ENCODE results near the gene MXRA7.
A peak's percentile ranks its signal among the peaks of the same experiment; 100 is the strongest.

Gene MXRA7

DNA sequence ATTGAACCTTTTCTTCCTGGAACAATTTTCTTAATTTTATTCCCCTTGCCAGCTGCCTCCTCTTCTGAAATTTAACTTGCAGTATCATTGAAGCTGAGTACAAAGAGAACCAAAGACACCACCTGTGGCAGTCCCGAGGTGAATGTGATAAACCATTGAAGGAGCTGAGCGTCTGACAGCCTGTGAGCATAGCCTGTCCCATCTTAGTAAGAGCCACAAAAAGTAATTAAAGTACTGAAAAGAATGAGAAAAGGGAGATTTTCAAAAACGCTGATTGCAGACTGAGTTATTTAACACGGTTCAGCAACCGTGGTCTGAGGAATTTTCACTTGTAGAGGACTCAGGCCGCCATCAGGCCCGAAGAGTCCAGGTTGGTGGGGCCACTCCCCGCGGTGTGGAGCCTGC is 40.0 kb downstream of the MXRA7 start:
- peaks cover 36% of the 10 kb centered on the region for H3K4me1 ChIP-seq (ENCODE audit: control insufficient read depth, insufficient read depth, low read length)
- H3K36me3 ChIP-seq (ENCODE audit: control insufficient read depth in 2 of 2, insufficient read depth in 1 of 2, low read length in 2 of 2) = peaks cover 0 to 5% of the 10 kb centered on the region in 2 experiments; a peak in 1 of 3 replicates
- ChIA-PET POLR2A (interaction anchor here (0.6 to 2.4 kb wide), 22 partner anchors 8 to 470 kb away, joined by 3 to 16 read pairs (median 6); partner anchors contain the start of genes JMJD6, METTL23, MFSD11 and MXRA7), CTCF (interaction anchor here (0.6 to 2.7 kb wide), 10 partner anchors 10 to 148 kb away, joined by 3 to 28 read pairs (median 5); no protein-coding TSS in a partner anchor)
- 0 out of 2 replicates have a peak, but pooled peaks have one; percentile 43 for TF ChIP-seq ZNF341 (tag by site-specific recombination; IDR thresholded peaks at IDR 0.05; ENCODE audit: low read depth)
- TF ChIP-seq ZBTB48 (tag by site-specific recombination; IDR thresholded peaks at IDR 0.05) = no peak
- no peak for TF ChIP-seq GLI2 (tag by site-specific recombination; IDR thresholded peaks at IDR 0.05; ENCODE audit: borderline replicate concordance, low read depth)
- TF ChIP-seq ZNF660 (tag by site-specific recombination; IDR thresholded peaks at IDR 0.05) = 0 out of 2 replicates have a peak, but pooled peaks have one; percentile 11
- no peak for TF ChIP-seq ZNF394 (tag by site-specific recombination; IDR thresholded peaks at IDR 0.05; ENCODE audit: borderline replicate concordance)
- TF ChIP-seq ZNF544 (tag by site-specific recombination; IDR thresholded peaks at IDR 0.05) = no peak
- TF ChIP-seq ZNF624 (tag by site-specific recombination; IDR thresholded peaks at IDR 0.05) = no peak
- no peak for TF ChIP-seq ZNF830 (tag by site-specific recombination; IDR thresholded peaks at IDR 0.05; ENCODE audit: low read depth)
- TF ChIP-seq, protein P1, sequence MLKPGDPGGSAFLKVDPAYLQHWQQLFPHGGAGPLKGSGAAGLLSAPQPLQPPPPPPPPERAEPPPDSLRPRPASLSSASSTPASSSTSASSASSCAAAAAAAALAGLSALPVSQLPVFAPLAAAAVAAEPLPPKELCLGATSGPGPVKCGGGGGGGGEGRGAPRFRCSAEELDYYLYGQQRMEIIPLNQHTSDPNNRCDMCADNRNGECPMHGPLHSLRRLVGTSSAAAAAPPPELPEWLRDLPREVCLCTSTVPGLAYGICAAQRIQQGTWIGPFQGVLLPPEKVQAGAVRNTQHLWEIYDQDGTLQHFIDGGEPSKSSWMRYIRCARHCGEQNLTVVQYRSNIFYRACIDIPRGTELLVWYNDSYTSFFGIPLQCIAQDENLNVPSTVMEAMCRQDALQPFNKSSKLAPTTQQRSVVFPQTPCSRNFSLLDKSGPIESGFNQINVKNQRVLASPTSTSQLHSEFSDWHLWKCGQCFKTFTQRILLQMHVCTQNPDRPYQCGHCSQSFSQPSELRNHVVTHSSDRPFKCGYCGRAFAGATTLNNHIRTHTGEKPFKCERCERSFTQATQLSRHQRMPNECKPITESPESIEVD (tag by site-specific recombination; IDR thresholded peaks at IDR 0.05) = no peak
- TF ChIP-seq GLIS2 (tag by site-specific recombination; IDR thresholded peaks at IDR 0.05) = peak; percentile 88; the same call in 1 of the 2 replicates
- no peak for TF ChIP-seq ZNF529 (tag by site-specific recombination; IDR thresholded peaks at IDR 0.05; ENCODE audit: insufficient replicate concordance)
- 0 out of 2 replicates have a peak, but pooled peaks have one; percentile 2 for TF ChIP-seq INSM2 (tag by site-specific recombination; IDR thresholded peaks at IDR 0.05)
- TF ChIP-seq SP7 (tag by site-specific recombination; IDR thresholded peaks at IDR 0.05) = no peak
- TF ChIP-seq ZNF658 (tag by site-specific recombination; IDR thresholded peaks at IDR 0.05) = no peak
- TF ChIP-seq, protein P2, sequence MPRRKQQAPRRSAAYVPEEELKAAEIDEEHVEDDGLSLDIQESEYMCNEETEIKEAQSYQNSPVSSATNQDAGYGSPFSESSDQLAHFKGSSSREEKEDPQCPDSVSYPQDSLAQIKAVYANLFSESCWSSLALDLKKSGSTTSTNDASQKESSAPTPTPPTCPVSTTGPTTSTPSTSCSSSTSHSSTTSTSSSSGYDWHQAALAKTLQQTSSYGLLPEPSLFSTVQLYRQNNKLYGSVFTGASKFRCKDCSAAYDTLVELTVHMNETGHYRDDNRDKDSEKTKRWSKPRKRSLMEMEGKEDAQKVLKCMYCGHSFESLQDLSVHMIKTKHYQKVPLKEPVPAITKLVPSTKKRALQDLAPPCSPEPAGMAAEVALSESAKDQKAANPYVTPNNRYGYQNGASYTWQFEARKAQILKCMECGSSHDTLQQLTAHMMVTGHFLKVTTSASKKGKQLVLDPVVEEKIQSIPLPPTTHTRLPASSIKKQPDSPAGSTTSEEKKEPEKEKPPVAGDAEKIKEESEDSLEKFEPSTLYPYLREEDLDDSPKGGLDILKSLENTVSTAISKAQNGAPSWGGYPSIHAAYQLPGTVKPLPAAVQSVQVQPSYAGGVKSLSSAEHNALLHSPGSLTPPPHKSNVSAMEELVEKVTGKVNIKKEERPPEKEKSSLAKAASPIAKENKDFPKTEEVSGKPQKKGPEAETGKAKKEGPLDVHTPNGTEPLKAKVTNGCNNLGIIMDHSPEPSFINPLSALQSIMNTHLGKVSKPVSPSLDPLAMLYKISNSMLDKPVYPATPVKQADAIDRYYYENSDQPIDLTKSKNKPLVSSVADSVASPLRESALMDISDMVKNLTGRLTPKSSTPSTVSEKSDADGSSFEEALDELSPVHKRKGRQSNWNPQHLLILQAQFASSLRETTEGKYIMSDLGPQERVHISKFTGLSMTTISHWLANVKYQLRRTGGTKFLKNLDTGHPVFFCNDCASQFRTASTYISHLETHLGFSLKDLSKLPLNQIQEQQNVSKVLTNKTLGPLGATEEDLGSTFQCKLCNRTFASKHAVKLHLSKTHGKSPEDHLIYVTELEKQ (tag by site-specific recombination; IDR thresholded peaks at IDR 0.05; ENCODE audit: borderline replicate concordance) = no peak
- TF ChIP-seq SCRT2 (tag by site-specific recombination; IDR thresholded peaks at IDR 0.05) = peak; percentile 97
- no peak for TF ChIP-seq ZNF19 (tag by site-specific recombination; IDR thresholded peaks at IDR 0.05; ENCODE audit: low read depth)
- TF ChIP-seq SCRT1 (tag by site-specific recombination; IDR thresholded peaks at IDR 0.05; ENCODE audit: borderline replicate concordance) = peak; percentile 87
- TF ChIP-seq ZNF792 (tag by site-specific recombination; IDR thresholded peaks at IDR 0.05) = no peak
- TF ChIP-seq ZNF596 (tag by site-specific recombination; IDR thresholded peaks at IDR 0.05) = no peak
- no peak for TF ChIP-seq ZNF174 (tag by site-specific recombination; IDR thresholded peaks at IDR 0.05)
- TF ChIP-seq, protein P3, sequence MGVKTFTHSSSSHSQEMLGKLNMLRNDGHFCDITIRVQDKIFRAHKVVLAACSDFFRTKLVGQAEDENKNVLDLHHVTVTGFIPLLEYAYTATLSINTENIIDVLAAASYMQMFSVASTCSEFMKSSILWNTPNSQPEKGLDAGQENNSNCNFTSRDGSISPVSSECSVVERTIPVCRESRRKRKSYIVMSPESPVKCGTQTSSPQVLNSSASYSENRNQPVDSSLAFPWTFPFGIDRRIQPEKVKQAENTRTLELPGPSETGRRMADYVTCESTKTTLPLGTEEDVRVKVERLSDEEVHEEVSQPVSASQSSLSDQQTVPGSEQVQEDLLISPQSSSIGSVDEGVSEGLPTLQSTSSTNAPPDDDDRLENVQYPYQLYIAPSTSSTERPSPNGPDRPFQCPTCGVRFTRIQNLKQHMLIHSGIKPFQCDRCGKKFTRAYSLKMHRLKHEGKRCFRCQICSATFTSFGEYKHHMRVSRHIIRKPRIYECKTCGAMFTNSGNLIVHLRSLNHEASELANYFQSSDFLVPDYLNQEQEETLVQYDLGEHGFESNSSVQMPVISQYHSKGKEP (tag by site-specific recombination; IDR thresholded peaks at IDR 0.05) = no peak
- no peak overlapping the region for H3K4me3 ChIP-seq (ENCODE audit: low read depth, low read length)
- peak overlapping the region; percentile 97 for H3K27ac ChIP-seq (ENCODE audit: extremely low read depth, low read depth, low read length)
- no peaks in the 10 kb centered on the region for H3K9me3 ChIP-seq (ENCODE audit: control insufficient read depth, insufficient read depth, low read depth, low read length)

Data from HEK293 (cell line).